Caco-2 (cell line): ENCODE measurements around the gene CUL4B. TPM values are rescaled to one million over a fixed set of nuclear protein-coding genes. Genes with fewer than 3 reads are reported as not detected.

ENCODE experiments used
- Bru-seq: library from RNA; stranded (reverse); fragments of 400-500 nt; gene quantifications from one replicate; lab custom pipeline; 2021; lab: Mats Ljungman, UMichigan
- BruChase-seq, 2 experiments: library from RNA; stranded (reverse); fragments of 400-500 nt; gene quantifications; one replicate each; lab custom pipeline; 2021; lab: Mats Ljungman, UMichigan
- BruUV-seq: library from RNA; stranded (reverse); fragments of 400-500 nt; replicated peaks from 2 replicates; lab custom pipeline; 2021; lab: Mats Ljungman, UMichigan
- CTCF ChIA-PET: fragments of 300-600 bp; sonication (Branson Sonifier 250); formaldehyde crosslinking; loops from one replicate; lab custom pipeline; 2022; ENCODE audit warnings: antibody characterized with exemption; lab: Charles Lee
- POLR2A ChIA-PET: fragments of 300-600 bp; sonication (Branson Sonifier 250); formaldehyde crosslinking; loops from one replicate; lab custom pipeline; 2022; ENCODE audit warnings: antibody characterized with exemption; lab: Charles Lee
- DNase-seq, 2 experiments: peaks; one replicate each; pipeline versions ENCODE4 v3.0.0 to v3.0.0-alpha.2; 2020 to 2022
- H3K27me3 ChIP-seq: replicated peaks from 2 replicates; pipeline ENCODE4 v1.6.0; 2011; ENCODE audit warnings: low read length; ENCODE audit not compliant: control insufficient read depth, insufficient read depth
- H3K36me3 ChIP-seq: 2 replicates; pipeline ENCODE4 v1.5.1; 2011; ENCODE audit warnings: low read length; ENCODE audit not compliant: control insufficient read depth, insufficient read depth
- H3K4me1 ChIP-seq: fragments of 250-450 bp; sonication (Bioruptor Pico); 2 replicates; pipeline ENCODE4 v1.5.1; 2020; ENCODE audit warnings: mild to moderate bottlenecking
- H3K4me3 ChIP-seq: 2 replicates; pipeline ENCODE4 v1.5.1; 2011; ENCODE audit warnings: low read depth, mild to moderate bottlenecking, control low read depth, low read length
- H3K9me3 ChIP-seq: fragments of 250-450 bp; sonication (Bioruptor Pico); 2 replicates; pipeline ENCODE4 v1.5.1; 2020; ENCODE audit warnings: mild to moderate bottlenecking, moderate library complexity
- H3K27ac Mint-ChIP-seq: one replicate; pipeline ENCODE4 v1.8.0; 2022; ENCODE audit warnings: mixed read lengths; ENCODE audit not compliant: unreplicated experiment
- H3K27me3 Mint-ChIP-seq: one replicate; pipeline ENCODE4 v1.8.0; 2022; ENCODE audit warnings: mixed read lengths; ENCODE audit not compliant: insufficient read depth, unreplicated experiment
- H3K36me3 Mint-ChIP-seq: one replicate; pipeline ENCODE4 v1.8.0; 2022; ENCODE audit warnings: mild to moderate bottlenecking, mixed read lengths; ENCODE audit not compliant: insufficient read depth, unreplicated experiment
- H3K4me1 Mint-ChIP-seq: one replicate; pipeline ENCODE4 v1.8.0; 2022; ENCODE audit warnings: low read depth, mixed read lengths; ENCODE audit not compliant: unreplicated experiment
- H3K4me3 Mint-ChIP-seq: one replicate; pipeline ENCODE4 v1.8.0; 2022; ENCODE audit warnings: mild to moderate bottlenecking, moderate library complexity, mixed read lengths; ENCODE audit not compliant: unreplicated experiment
- H3K9me3 Mint-ChIP-seq: one replicate; pipeline ENCODE4 v1.8.0; 2022; ENCODE audit warnings: mixed read lengths; ENCODE audit not compliant: unreplicated experiment
- intact Hi-C: fragments of 100-400 bp; cut with micrococcal nuclease; formaldehyde crosslinking; loops from one replicate; pipeline ENCODE4 v1.10.0; 2022; ENCODE audit not compliant: unreplicated experiment
- long read RNA-seq: library from polyadenylated mRNA; stranded (forward); transcript quantifications from one replicate; pipeline ENCODE4 v2.0.0, GENCODE V29; 2022
- total RNA-seq: library from RNA; stranded (reverse); gene quantifications from 2 replicates; pipeline ENCODE4 v1.2.3, GENCODE V29; 2022
- TF ChIP-seq, protein P1 (sequence below), 2 experiments: fragments of 200-600 bp in 1 of 2; IDR thresholded peaks; 1 replicate in 1 of 2; 2 replicates in 1 of 2; pipeline versions ENCODE4 v1.5.1 to v1.8.0; 2011 to 2022; ENCODE audit warnings: antibody characterized with exemption in 1 of 2, control low read depth in 1 of 2, inconsistent platforms in 1 of 2, low read depth in 1 of 2, low read length in 1 of 2, mild to moderate bottlenecking in 1 of 2, moderate library complexity in 1 of 2; ENCODE audit not compliant: insufficient read depth in 1 of 2, severe bottlenecking in 1 of 2, unreplicated experiment in 1 of 2

CUL4B gene
- total RNA-seq: 41.0 and 47.7 TPM in 2 replicates
- Bru-seq, nascent RNA: percentile 66 among the genes with signal in this experiment
- percentile 72 among the genes with signal in this experiment for BruChase-seq, experiment 1, labeled RNA remaining after a 2-hour chase
- percentile 88 among the genes with signal in this experiment for BruChase-seq, experiment 2, labeled RNA remaining after a 6-hour chase
- long read RNA-seq, full-length matches to known transcripts: 42 of 56 reads
- long read RNA-seq, partial matches to known transcripts: 2 of 56 reads
- long read RNA-seq, other reads (novel, unspliced or antisense): 12 of 56 reads

GRCh38 chrX:120560842-120561633, at the start of gene CUL4B:
Gene CUL4B (minus strand): TSS chrX:120560962. CDS start chrX:120560638, 324 bp downstream.
- no peaks in the 10 kb centered on the region for H3K36me3 ChIP-seq
- Mint-ChIP-seq H3K9me3 (no peaks in the 10 kb centered on the region), H3K27me3 (no peaks in the 10 kb centered on the region), H3K4me1 (peaks cover 8% of the 10 kb centered on the region), H3K36me3 (peaks cover 12% of the 10 kb centered on the region), H3K4me3 (peak within 1 kb of the TSS; percentile 95), H3K27ac (peak within 1 kb of the TSS; percentile 98)
- peak; percentile 91 to 95 for DNase-seq
- H3K4me3 ChIP-seq: peak within 1 kb of the TSS; percentile 72
- peaks cover 20% of the 10 kb centered on the region for H3K4me1 ChIP-seq
- ChIA-PET POLR2A (interaction anchor here (0.6 to 2.5 kb wide), 6 partner anchors 8 to 1084 kb away, joined by 3 to 28 read pairs (median 4); partner anchors contain the start of gene MCTS1), CTCF (interaction anchor here (0.6 to 1.5 kb wide), 3 partner anchors 43 to 1083 kb away, joined by 3 to 5 read pairs (median 5); partner anchors contain the start of gene MCTS1)
- H3K27me3 ChIP-seq: no peaks in the 10 kb centered on the region
- no peaks in the 10 kb centered on the region for H3K9me3 ChIP-seq
- TF ChIP-seq, protein P1, sequence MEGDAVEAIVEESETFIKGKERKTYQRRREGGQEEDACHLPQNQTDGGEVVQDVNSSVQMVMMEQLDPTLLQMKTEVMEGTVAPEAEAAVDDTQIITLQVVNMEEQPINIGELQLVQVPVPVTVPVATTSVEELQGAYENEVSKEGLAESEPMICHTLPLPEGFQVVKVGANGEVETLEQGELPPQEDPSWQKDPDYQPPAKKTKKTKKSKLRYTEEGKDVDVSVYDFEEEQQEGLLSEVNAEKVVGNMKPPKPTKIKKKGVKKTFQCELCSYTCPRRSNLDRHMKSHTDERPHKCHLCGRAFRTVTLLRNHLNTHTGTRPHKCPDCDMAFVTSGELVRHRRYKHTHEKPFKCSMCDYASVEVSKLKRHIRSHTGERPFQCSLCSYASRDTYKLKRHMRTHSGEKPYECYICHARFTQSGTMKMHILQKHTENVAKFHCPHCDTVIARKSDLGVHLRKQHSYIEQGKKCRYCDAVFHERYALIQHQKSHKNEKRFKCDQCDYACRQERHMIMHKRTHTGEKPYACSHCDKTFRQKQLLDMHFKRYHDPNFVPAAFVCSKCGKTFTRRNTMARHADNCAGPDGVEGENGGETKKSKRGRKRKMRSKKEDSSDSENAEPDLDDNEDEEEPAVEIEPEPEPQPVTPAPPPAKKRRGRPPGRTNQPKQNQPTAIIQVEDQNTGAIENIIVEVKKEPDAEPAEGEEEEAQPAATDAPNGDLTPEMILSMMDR (IDR thresholded peaks at IDR 0.05; ENCODE audit: insufficient read depth in 1 of 2, low read depth in 1 of 2, low read length in 1 of 2, severe bottlenecking in 1 of 2, unreplicated experiment in 1 of 2): no peak
- intact Hi-C loops: loop anchor here (1.0 to 5.0 kb wide), 3 partner anchors 11 to 49 kb away; partner anchors contain the start of gene MCTS1
- no TSS peak for BruUV-seq

GRCh38 chrX:120604361-120604782, 43.6 kb upstream of the CUL4B start:
- Histone ChIP-seq H3K36me3 (no peaks in the 10 kb centered on the region), H3K27me3 (no peaks in the 10 kb centered on the region), H3K9me3 (no peaks in the 10 kb centered on the region), H3K4me1 (no peaks in the 10 kb centered on the region), H3K4me3 (peak overlapping the region; percentile 67)
- POLR2A ChIA-PET: interaction anchor here (1.3 kb wide), 1 partner anchor 43 kb away, joined by 28 read pairs; the partner anchor contains the start of gene CUL4B
- H3K9me3 Mint-ChIP-seq: no peaks in the 10 kb centered on the region
- peak overlapping the region; percentile 98 for H3K27ac Mint-ChIP-seq
- peaks cover 11% of the 10 kb centered on the region for H3K36me3 Mint-ChIP-seq
- intact Hi-C loops: loop anchor here (1.0 to 5.0 kb wide), 3 partner anchors 26 to 92 kb away; partner anchors contain the start of gene C1GALT1C1
- TF ChIP-seq, protein P1 (IDR thresholded peaks at IDR 0.05; ENCODE audit: insufficient read depth in 1 of 2, low read depth in 1 of 2, low read length in 1 of 2, severe bottlenecking in 1 of 2, unreplicated experiment in 1 of 2): no peak
- DNase-seq: peak; percentile 9 to 29
- H3K4me1 Mint-ChIP-seq: no peaks in the 10 kb centered on the region
- H3K27me3 Mint-ChIP-seq: no peaks in the 10 kb centered on the region
- peak overlapping the region; percentile 99 for H3K4me3 Mint-ChIP-seq
- TSS peak; percentile 70 for BruUV-seq
- CTCF ChIA-PET: interaction anchor here (1.0 to 1.3 kb wide), 3 partner anchors 41 to 119 kb away, joined by 3 to 5 read pairs (median 4); partner anchors contain the start of gene CUL4B
